HG03521 (cell line): Measurements from ENCODE around the gene UMAD1.
"Not testable (repeated sequence)": the region's sequence is repeated elsewhere in the genome, so short reads cannot be mapped to it uniquely, and the experiment has no call there.

Source experiments
- ATAC-seq: cut with Tn5 transposase; IDR thresholded peaks from one replicate; pipeline ENCODE4 v1.9.1; 2021; ENCODE audit warnings: mild to moderate bottlenecking, moderate library complexity; ENCODE audit not compliant: unreplicated experiment

UMAD1 gene

GRCh38 chr7:7792056-7792455, 151.5 kb downstream of the UMAD1 start:
- no peak for ATAC-seq

- ATAC-seq: no peak
Observed at GRCh38 chr7:7793249-7793648, 152.7 kb downstream of the UMAD1 start.

GRCh38 chr7:7793921-7794320, 153.4 kb downstream of the UMAD1 start:
- no peak for ATAC-seq

DNA sequence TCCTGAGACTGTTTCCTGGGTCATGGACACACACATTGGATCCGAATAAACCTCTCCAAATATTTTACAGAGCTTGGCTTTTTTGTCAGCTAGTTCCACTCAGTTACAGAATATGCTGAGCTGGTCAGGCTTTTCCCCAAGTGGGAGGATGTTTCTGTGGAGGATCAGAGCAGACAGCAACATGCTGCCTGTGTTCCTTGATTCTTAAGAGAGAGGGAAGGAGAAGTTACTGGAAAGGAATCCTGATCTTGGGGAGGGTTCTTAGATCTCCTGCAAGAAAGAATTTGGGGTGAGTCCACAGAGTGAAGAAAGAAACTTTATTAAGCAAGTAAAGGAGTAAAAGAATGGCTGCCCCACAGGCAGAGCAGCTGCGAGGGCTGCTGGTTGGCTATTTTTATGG, 154.7 kb downstream of the UMAD1 start:
- no peak for ATAC-seq

DNA sequence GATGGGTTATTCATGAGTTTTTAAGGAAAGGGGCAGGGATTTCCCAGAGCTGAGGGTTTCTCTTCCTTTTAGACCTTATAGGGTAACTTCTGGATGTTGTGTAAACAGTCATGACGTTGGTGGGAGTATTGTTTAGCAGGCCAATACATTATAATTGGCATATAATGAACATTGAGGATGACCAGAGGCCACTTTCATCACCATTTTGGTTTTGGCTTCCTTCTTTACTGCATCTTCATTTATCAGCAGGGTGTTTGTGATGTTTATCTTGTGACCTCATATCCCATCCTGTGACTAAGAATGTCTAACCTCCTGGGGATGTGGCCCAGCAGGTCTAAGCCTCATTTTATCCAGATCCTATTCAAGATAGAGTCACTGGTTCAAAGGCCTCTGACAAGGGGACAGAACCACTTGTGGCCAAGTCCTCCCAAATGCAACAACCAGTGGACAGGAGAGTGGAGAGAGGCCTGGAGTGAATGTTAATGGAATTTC, 155.1 kb downstream of the UMAD1 start:
- no peak for ATAC-seq

- ATAC-seq: no peak
Observed at GRCh38 chr7:7798510-7798909, 158.0 kb downstream of the UMAD1 start.

DNA sequence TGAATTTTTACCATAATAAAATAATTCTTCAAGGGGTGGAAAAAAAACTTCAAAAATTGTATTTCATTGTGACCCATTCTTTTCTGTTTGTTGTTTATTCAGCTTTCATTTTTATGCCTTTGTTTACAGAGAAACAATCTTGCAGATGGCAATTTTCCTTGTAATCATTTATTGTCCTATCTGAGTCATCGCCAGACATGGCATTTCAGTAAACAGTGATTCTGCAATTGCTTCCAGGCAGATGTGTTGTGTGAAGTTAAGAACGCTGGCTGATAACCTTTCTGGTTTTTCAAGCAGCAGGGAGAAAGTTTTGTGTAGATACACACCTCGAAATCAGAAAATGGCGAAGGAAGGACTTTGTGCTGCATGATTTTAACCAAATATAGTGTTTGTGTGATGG, 158.6 kb downstream of the UMAD1 start:
- ATAC-seq: no peak

- no peak for ATAC-seq
Observed at GRCh38 chr7:7802531-7802930, 162.0 kb downstream of the UMAD1 start.

DNA sequence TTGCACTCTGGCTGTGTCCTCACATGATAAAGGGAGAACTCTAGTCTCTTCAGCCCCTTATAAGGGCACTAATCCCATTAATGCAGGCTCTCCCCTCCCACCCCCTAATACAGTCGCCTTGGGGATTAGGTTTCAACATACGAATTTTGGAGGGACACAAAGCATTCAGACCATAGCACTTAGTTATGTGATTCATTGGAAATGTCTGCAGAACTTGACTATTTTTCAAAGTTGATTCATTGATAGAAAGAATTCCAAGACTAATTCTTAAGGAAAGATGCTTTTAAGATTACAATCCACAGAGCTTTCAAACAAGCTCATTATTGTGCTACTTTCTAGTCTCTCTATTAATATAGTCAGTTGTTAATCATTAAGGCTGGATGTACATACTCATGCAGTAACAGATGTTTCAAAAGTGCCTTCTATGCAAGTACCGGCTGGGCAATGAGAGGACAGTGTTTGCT, 163.2 kb downstream of the UMAD1 start:
- ATAC-seq: no peak

- not testable (repeated sequence) for ATAC-seq
Observed at GRCh38 chr7:7804822-7805221, 164.3 kb downstream of the UMAD1 start.

- no peak for ATAC-seq
Observed at GRCh38 chr7:7805511-7806153, 165.1 kb downstream of the UMAD1 start.

- ATAC-seq: no peak
Observed at GRCh38 chr7:7808156-7808555, 167.6 kb downstream of the UMAD1 start.

GRCh38 chr7:7808626-7809025, 168.1 kb downstream of the UMAD1 start:
- ATAC-seq: no peak

GRCh38 chr7:7810380-7810779, 169.8 kb downstream of the UMAD1 start:
- no peak for ATAC-seq

- ATAC-seq: no peak
Observed at GRCh38 chr7:7810826-7811225, 170.3 kb downstream of the UMAD1 start.

- ATAC-seq: no peak
Observed at GRCh38 chr7:7812112-7812511, 171.6 kb downstream of the UMAD1 start.

DNA sequence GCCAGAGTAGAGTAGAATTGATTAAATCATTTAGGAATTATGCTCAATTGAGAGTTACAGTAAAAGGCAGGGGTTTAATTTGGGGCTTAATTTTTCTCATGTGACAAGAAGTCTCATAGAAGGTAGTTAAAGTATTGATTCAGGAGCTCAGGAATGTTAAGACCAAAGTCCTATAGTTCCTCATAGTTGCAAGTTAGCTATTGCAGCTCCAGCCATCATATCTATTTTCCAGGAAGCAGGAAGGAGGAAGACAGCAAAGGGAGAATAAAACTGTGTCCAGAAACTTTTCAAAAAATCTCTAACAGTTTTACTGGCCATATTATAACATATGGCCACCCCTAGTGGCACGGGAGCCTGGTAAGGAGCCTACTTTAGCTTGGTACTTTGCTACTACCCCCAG, 174.8 kb downstream of the UMAD1 start:
- ATAC-seq: no peak

- ATAC-seq: peak; percentile 45
Observed at GRCh38 chr7:7816084-7816483, 175.5 kb downstream of the UMAD1 start.

- no peak for ATAC-seq
Observed at GRCh38 chr7:7816816-7817536, 176.4 kb downstream of the UMAD1 start.

DNA sequence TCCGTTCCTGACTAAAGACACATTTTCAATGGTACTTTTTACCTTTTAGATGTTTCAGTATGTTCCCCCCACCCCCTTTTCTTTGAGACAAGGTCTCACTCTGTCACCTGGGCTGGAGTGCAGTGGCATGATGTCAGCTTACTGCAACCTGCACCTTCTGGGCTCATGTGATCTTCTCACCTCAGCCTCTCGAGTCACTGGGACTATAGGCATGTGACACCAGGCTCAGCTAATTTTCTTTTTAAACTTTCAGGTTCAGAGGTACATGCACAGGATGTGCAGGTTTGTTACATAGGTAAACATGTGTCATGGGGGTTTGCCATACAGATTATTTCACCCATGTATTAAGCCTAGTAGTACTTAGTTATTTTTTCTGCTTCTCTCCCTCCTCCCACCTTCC, 177.2 kb downstream of the UMAD1 start:
- ATAC-seq: no peak

DNA sequence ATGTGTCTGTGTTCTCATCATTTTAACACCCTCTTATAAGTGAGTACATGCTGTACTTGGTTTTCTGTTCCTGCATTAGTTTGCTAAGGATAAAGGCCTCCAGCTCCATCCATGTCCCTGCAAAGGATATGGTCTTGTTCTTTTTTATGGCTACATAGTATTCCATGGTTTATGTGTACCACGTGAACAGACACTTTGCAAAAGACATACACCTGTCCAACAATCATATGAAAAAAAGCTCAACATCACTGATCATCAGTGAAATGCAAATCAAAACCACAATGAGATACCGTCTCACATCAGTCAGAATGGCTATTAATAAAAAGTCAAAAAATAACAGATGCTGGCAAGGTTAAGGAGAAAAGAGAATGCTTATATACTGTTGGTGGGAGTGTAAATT, 177.6 kb downstream of the UMAD1 start:
- ATAC-seq: not testable (repeated sequence)

- ATAC-seq: peak; percentile 36
Observed at GRCh38 chr7:7819442-7820247, 179.1 kb downstream of the UMAD1 start.
